GM19452 (cell line): ENCODE results near the gene ZRSR2.
"Not testable (repeated sequence)": the region's sequence is repeated elsewhere in the genome, so short reads cannot be mapped to it uniquely, and the experiment has no call there.

Source experiments
- ATAC-seq: cut with Tn5 transposase; IDR thresholded peaks from one replicate; pipeline ENCODE4 v1.9.1; 2021; ENCODE audit not compliant: unreplicated experiment

Gene ZRSR2, protein sequence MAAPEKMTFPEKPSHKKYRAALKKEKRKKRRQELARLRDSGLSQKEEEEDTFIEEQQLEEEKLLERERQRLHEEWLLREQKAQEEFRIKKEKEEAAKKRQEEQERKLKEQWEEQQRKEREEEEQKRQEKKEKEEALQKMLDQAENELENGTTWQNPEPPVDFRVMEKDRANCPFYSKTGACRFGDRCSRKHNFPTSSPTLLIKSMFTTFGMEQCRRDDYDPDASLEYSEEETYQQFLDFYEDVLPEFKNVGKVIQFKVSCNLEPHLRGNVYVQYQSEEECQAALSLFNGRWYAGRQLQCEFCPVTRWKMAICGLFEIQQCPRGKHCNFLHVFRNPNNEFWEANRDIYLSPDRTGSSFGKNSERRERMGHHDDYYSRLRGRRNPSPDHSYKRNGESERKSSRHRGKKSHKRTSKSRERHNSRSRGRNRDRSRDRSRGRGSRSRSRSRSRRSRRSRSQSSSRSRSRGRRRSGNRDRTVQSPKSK

DNA sequence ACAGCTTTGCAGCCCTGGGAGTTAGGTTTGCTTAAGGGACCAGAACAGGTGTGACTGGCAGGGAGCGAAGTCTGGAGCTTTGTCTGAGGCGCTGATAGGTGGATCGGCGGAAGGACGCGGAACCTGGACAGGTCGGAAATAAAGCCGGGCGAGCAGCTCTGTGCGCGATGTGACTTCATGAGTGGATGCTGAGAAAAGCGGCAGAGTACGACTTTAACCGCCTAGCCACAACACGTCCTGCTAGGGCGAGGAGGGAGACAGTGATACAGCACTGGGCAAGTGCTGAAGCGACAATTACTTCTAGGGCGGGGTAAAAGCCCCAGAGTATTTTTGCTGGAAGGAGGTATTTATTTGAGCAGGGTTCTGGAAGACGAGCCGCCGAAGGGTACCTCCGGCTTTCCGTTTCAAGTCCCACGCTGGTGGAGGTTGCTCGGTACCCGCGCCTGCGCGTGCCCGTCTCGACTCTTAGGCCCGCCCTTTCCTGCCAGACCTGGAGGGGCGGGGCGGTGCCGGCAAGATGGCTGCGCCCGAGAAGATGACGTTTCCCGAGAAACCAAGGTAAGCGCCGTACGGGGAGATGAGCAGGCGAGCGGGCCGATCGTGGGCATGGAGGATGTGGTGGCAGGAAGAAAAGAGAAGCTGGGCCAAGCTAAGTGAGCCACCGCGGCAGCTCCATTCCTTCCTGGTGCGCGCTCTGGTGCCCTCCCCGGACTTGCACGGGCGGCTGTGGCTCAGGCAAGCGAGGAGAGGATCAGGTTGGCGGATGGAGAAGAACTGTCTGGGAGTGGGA is at the start of gene ZRSR2:
ZRSR2 (plus strand) TSS at position 506 of the 790 bp plus-strand sequence; CDS start at position 518, 12 bp downstream.
- ATAC-seq, result peak; percentile 94

DNA sequence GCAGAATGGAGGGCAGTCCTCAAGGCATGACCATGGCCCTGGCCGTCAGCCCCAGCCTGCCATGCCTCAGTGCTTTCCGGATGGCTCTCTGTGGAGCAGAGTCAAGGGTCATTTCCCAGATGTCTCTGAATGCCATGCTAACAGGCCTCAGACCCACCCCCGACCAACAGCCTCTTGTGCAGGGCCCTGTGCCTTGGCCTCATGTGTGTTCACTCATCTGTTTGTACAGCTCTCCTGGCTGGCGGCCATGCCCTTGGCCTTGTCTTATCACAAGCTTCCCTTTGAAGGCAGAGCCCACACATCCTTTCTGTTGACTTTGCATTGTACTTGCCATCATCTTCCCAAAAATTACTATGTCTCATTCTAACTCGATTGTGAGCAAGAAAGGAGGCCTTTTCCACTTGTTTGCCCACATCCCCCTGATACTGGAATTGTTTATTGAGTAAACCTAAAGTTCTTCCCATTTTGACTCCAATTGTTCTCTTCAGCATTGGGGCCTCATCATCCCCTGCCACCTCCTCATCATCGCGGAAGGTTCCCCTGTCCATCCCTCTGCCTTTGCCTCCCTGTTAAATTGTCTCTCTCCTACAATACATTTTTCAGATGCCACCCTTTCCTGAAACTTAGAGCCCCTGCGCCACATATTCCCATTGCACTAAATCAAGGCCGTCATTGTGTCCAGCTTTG is 46.0 kb upstream of the ZRSR2 start:
- ATAC-seq, result no peak

DNA sequence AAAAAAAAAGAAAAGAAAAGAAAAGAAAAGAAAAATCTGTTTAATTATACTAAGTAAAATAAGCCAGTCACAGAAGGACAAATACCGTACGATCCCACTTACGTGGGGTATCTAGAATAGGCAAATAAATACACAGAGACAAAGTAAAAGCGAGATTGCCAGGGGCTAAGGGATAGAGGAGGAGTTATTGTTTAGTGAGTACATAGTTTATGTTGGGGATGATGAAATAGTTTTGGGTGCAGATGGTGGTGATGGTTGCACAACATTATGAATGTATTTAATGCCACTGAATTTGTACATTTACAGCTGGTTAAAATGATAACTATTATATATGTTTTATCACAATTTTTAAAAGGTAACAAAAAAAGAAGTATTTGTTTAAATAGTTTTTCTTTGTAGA is 45.1 kb upstream of the ZRSR2 start:
- no peak for ATAC-seq

DNA sequence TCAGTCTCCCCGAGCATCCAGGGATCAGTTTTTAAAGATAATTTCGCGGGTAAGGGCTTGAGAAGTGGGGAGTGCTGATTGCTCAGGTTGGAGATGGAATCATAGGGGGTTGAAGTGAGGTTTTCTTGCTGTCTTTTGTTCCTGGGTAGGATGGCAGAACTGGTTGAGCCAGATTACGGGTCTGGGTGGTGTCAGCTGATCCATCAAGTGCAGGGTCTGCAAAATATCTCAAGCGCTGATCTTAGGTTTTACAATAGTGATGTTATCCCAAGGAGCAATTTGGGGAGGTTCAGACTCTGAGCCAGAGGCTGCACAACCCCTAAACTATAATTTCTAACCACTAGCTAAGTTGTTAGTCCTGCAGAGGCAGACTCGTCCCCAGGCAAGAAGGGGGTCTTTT is 43.6 kb upstream of the ZRSR2 start:
- not testable (repeated sequence) for ATAC-seq

DNA sequence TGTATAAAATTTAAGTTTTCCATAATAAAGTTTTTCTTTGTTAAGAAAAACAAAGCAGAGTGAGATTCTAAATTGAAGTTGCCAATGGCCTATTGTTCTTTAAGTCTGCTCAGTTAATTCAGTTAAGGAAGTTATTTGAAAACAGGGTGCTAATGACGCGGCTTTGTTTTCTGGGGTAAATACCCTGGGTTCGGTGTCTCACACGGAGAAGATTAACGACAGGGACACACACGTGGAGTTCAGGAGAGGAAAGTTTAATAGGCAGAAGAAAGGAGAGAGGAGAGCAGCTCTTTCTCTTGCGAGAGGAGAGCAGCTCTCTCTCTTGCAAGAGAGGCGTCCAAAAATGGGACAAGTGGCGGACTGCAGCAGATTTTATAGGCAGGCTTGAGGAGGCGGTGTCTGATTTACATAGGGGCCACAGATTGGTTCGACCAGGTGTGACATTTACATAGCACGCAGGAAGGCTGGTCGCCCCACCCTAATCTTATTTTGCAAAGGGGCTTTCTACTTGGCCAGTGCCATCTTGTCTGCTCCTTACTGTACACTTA is 42.6 kb upstream of the ZRSR2 start:
- ATAC-seq, result no peak

DNA sequence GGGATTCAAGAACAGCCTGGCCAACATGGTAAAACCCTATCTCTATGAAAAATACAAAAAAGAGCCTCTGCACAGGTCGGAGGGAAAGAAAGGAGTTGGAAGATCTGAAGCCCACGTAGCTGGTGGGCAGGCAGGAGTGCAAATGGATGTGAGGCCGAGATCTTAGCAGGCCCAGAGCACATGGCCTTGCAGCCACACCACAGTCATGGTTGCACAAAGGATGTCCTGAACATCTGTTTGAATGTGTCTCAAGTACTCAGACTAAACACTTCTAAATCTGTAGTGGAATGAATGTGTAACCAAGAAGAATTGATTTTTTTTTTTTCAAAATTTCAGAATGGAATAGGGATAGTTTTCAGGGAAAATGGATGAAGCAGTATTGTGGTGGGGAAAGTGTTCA is 41.4 kb upstream of the ZRSR2 start:
- ATAC-seq, result no peak

DNA sequence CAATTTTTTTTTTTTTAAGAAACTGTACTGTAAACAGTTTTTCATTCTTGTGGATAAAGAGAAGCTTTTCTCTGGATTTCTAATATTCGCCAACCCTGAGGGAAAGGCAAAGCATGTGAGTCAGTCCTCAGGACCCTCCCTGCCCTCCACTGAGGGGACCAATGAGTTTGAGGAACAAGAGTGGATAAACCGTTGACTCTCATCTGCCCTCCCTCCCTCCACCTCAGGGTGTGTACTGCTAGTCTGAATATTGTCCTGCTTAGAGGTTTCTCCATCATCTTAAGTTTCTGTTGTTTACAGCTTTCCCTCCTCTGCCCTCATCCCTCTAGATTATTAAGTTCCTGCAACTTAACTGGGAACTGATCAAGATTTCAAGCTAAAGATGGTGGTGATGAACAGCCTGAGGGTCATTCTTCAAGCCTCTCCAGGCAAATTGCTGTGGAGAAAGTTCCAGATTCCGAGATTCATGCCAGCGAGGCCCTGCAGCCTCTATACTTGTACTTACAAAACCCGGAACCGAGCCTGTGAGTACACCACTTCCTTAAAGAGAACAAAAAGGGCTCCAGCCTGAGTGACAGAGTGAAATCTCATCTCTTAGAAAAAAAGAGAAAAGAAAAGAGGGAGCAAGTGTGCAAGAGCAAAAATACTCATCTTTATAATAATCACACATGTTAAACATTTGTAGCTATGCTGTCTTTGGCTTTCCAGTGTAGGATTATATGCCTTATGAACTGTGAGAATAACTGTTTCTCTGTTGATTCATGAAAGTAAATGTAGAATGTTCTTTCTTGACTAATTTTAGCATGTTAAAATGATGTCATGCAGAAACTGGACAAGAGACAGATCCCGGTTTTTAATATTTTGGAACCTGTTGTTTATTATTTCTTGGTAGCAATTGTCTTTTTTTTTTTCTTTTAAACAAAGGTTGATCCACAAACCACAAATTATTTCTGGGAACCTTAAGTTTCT is 40.4 kb upstream of the ZRSR2 start:
- peak; percentile 86 for ATAC-seq

DNA sequence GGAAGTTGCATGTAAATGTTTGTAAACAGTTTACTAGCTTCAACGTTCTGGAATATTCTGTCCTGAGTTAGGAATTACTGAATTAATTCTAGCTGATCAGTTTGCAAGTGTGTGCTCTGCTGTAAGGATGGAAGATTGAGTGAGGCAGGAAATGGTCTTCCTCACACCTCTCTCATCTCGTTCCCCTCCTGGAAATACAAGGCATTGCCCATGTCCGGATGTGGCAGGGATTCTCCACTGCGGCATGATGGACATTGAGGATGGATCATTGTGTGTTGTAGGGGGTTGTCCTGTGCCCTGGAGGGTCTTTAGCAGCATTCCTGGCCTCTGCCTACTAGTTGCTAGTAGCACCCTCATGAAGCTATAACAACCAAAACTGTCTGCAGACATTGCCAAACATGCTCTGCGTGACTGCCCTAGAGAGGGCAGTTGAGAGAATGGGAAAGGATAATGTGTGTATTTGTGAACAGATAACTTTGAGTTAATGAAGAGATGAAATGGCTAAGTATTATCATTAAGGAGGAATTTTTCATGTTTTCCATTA is 39.6 kb upstream of the ZRSR2 start:
- no peak for ATAC-seq

DNA sequence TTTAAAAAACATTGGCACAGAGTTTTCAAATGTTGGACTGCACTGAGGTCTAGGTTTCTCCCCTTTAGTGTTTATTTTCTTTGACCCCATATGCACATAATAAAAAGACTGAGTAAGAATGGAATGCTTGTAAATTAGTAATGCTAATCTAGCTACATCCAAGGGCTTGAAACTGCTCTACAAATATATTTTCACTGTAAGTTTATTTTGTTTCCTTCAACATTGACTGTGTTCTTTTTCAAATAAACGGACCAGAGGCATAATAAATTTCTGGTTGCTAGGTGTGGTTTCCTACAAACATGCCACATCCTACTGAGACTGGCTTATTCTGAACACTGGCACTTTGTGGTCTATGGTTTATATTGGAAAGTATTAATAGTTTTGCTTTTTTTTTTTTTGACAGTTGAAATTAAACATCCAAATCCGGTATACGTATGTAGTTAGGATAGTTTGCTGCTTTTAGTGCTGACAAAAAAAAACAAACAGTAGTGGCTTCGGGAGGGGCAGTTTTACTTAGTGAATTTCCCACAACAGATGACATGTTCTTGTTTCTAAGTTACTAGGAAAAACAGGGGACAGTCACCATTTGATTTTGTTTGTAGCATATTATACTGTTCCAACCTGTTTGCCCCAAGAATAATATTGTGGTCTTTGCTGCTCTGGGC is 39.0 kb upstream of the ZRSR2 start:
- no peak for ATAC-seq

DNA sequence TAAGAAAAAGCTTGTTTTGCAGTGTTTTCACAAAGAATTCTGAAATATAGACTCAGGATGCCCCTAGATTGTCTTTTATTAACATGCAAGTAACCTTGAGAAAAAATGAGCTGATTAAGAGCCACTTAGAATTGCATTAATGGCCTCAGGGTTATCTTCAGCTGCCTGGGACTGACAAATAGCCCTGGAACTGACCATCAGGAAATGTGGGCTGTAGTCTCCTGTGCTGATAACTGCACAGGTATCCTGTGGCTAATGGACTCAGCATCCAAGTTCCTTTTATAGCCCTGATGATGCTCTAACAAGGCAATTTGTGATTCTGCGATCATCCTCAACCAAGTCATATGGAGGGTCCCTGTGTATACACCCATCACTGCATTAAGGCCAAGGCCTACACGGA is 35.2 kb upstream of the ZRSR2 start:
- no peak for ATAC-seq

DNA sequence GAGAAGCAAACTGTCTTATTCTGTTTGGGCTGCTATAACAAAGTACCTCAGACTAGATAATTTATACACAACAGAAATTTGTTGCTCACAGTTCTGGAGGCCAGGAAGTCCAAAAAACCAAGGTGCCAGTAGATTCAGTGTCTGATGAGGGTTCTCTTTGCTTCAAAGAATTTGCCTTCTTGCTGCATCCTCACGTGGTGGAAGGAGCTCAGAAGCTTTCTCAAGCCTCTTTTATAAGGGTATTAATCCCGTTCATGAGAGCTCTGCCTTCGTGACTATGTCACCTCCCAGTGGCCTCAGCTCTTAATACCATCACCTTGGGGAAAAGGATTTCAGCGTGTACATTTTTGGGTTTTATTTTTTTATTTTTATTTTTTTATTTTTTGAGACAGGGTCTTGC is 32.1 kb upstream of the ZRSR2 start:
- ATAC-seq, result no peak

DNA sequence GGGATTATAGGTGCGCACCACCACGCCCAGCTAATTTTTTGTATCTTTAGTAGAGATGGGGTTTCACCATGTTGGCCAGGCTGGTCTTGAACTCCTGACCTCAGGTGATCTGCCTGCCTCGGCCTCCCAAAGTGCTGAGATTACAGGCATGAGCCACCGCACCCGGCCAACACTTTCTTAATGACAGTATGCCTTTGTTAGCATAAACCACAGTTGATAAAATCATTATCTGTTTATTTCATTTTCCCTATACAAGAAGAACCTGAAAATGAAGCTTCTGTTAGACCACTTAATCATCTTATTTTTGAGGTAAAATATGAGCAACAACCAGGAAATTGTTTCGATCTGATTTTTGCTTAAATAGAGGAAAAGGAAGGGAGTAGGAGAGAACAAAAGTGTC is 30.4 kb upstream of the ZRSR2 start:
- ATAC-seq, result not testable (repeated sequence)

DNA sequence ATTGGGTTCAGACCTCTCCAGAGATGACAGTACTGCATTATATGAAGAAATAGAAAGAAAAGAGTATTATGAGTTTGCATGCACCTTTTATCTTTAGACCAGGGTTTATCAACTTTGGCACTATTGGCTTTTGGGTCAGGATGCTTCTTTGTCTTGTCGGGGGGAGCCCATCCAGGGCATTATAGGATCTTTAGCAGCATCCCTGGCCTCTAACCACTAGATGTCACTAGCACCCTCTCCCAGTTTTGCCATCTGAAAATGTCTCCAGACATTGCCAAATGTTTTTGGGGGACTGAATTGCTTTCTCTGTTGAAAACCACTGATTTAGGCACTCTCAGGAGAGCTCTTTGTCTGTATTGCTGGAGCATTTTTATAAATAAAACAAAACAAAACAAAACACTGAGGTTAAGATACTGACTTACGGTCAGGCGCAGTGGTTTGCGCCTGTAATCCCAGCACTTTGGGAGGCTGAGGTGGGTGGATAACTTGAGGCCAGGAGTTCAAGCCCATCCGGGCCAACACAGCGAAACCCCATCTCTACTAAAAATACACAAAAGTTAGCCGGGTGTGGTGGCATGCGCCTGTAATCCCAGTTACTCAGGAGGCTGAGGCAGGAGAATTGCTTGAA is 28.6 kb upstream of the ZRSR2 start:
- ATAC-seq, result no peak

DNA sequence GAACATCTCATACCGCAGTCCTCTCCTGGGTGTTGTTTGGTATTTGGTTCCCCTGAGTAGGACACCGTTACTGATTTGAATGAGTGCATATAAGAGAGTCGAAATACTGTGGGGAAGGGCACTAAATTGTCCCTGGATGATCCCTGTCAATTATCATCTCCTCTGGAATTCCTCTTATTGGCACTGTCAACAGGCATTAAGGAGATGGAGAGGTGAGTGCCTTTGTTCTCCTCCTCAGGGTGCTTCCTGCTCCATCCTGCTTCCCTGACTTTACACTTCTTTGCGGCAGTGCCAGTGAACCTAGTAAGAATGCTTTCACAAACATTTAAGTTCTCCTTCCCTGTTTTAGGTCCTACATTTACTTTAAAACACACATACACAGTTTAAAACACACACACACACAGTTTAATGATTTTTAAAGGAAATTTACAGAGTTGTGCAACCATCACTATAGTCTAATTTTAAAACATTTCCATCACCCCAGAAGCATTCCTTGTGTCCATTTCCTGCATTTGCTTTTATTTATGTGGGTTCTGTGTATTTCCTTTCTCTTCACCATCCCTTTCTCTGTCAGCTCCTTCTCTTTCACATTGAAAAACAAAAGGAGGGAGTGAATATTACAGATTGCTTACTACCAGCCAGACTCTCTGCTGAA is 20.9 kb upstream of the ZRSR2 start:
- no peak for ATAC-seq

DNA sequence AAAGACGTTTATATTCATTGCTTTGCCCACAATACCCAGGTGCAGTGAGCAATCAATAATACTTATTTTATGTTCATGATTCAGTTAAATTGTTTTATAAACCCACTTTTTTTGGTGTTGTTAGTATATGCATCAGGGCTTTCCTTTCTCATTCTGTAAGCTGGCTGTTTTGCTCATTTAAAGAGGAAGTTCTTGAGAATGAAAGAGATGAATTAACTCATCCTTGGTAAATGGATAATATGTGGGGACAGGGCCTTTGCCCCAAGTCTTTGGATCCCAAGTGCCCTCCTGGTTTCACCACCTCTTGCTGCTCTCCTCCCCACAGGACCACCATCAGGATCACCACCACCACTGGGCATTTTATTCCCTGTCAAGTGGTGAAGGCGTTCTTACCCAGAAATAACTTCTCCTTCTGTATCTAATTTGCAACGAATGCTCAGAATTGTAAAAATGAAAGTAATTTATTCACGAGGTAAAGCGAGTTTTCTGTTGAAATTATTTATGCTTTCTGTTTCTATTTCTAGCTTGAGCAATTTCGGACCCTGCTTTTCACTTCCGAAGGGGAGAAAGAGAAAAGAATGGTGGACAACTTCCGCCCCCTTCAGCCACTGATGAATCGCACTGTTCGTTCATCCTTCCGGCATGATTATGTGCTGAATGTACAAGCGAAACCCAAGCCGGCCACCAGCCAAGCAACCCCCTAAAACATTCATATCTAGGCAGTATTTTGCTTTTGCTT is 8.2 kb upstream of the ZRSR2 start:
- peak; percentile 77 for ATAC-seq

DNA sequence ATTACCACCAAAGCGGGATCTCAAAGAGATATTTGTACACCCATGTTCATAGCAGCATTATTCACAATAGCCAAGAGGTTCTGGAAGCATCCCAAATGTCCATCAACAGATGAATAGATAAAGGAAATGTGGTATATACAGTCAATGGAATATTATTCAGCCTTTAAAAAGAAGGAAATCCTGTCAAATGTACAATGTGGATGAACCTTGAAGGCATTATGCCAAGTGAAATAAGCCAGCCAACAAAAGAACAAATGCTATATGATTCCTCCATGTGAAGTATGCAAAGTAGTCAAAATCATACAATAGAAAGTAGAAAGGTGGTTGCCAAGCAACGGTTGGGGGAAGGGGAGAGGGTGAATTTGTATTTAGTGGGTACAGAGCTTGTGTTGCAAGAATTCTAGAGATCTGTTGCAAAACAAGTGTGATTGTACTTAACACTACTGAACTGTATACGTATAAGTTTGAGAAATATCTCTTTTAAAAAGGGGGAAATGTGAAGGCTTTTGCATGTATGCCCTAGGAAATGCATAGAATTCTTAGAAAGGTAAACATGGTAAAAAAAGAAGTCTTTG is 5.0 kb upstream of the ZRSR2 start:
- no peak for ATAC-seq

DNA sequence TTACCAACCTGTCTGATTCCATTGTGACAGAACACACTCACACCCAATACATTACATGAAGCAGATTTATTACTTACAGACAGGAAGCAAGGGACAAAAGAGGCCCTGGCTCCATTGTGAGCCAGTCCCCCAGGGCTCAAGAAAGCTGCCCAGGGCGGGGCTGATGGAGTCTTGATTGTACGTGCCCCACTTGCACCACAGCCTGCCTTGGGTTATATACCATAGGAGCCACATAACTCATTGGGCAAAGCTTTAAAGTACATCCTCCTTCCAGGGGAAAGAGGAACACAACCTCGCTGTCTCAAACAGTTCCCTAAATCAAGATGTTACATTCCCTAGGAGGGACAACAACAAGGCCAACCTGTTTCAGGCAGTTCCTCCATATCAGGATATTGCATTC is 3.4 kb upstream of the ZRSR2 start:
- ATAC-seq, result no peak
